Occipital lobe (tissue), 2 donors: ENCODE data around the gene AHSA1. TPM values are rescaled to one million over a fixed set of nuclear protein-coding genes. Genes with fewer than 3 reads are reported as not detected.
"Not testable (repeated sequence)": the region's sequence is repeated elsewhere in the genome, so short reads cannot be mapped to it uniquely, and the experiment has no call there.

Experiments
- DNase-seq: peaks from one replicate; lab custom pipeline; 2025; lab: John Stamatoyannopoulos, UW
- total RNA-seq: library from RNA; depleted of rRNA; stranded (reverse); fragments of >200 nt; gene quantifications from one replicate; pipeline ENCODE4 v1.2.3, GENCODE V29; 2014

Gene AHSA1
- 79.1 TPM for total RNA-seq

DNA sequence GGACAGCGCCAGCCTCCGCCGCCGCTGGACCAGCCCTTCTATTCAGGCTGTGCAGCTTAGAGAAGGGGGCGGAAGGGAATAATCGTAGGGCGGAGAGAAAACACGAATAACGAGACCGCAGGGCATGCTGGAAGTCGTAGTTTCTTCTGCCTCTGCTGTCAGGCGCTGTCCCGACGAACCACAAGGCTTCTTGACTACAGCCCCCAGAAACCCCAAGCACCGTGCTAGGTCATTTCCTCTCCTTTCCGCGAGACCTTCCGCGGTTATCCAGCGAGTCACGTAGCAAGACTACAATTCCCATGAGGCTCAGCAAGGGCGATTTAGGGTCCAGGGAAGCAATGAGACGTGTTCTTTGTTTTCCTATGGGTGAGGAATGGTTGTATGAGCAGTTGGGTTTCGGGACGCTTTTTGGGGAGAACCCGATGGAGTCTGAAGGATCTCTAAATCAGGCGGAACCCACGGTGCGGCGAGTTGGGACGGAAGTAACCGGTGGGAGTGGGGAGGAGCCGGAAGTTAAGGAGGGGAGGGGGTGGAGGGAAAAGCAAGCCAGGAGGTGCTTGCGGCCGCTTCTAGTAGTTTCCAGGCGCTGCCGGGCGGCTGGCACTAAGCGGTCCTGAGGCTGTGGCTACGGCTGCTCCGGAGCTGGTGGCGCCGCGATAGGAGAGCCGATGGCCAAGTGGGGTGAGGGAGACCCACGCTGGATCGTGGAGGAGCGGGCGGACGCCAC, at the start of gene AHSA1, which contains the start of gene VIPAS39:
TSS of gene AHSA1 (plus strand) at position 572 of the 727 bp plus-strand sequence. CDS start at position 669, 97 bp downstream.
TSS of gene VIPAS39 (minus strand) at position 80 of the 727 bp plus-strand sequence. CDS start 3,499 bp downstream, outside the sequence.
- peak; percentile 97 for DNase-seq

DNA sequence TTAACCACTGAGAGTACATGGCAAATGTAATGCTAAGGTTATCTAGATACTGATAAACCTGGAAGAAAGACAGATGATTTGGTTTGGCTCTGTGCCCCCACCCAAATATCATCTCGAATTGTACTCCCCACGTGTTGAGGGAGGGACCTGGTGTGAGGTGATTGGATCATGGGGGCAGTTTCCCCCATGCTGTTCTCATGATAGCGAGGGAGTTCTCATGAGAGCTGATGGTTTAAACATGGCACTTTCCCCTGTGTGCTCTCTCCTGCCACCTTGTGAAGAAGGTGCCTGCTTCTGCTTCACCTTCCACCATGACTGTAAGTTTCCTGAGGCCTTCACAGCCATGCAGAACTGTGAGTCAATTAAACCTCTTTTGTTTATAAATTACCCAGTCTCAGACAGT, 48.8 kb upstream of the AHSA1 start:
- DNase-seq: no peak

DNA sequence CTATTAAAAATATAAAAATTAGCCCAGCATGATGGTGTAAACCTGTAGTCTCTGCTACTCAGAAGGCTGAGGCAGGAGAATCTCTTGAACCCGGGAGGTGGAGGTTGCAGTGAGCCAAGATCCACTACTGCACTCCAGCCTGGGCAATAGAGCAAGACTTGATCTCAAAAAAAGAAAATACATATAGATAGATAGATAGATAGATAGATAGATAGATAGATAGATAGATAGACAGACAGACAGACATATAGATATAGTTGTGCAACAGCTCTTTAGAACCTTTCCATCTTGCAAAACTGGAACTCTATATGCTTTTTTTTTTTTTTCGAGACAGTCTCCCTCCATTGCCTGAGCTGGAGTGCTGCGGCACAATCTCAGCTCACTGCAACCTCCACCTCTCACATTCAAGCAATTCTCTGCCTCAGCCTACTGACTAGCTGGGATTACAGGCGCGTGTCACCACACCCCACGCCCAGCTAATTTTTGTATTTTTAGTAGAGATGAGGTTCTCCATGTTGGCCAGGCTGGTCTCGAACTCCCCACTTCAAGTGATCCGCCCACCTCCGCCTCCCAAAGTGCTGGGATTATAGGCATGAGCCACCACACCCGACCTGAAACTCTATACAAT, 42.4 kb upstream of the AHSA1 start:
- DNase-seq: not testable (repeated sequence)

DNA sequence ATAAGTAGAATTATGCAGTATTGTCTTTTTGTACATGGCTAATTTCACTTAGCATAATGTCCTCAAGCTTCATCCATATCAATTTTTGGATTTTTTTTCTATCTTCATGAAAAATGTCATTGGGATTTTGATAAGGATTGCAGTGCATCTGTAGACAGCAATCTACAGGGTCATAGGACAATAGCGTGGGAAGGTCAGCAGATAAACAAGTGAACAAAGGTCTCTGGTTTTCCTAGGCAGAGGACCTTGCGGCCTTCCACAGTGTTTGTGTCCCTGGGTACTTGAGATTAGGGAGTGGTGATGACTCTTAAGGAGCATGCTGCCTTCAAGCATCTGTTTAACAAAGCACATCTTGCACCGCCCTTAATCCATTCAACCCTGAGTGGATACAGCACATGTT, 41.8 kb upstream of the AHSA1 start:
- DNase-seq: not testable (repeated sequence)

DNA sequence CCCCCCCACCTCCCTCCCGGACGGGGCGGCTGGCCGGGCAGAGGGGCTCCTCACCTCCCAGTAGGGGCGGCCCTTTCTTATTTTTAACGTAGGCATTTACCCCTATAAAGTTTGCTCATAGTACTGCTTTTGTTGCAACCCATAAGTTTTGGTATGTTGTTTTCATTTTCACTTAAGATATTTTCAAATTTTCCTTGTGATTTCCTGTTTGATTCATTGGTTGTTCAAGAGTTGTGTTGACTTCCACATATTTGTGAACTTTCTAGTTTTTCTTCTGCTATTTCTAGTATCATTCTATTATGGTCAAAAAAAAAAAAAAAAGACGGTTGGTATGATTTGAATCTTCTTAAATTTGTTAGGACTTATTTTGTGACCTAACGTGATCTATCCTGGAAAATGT, 41.1 kb upstream of the AHSA1 start:
- DNase-seq: no peak

DNA sequence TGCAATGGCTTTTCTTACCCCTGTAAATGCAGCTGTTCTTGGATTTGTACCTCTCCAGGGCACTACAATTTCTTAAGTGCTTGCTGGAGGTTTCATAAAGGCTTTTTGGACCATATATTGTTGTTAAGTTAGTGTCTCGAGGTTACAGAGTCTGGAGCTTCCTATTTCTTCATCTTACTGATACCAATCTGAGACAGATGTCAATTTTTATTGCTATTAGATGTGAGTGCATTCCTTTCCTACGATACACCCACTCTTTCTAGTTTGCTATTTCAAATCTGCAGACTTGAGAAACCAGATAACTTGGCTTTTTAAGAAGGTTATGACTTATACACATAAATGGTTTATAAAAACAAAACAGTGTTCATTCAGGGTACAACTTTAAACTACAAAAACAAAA, 36.7 kb upstream of the AHSA1 start:
- DNase-seq: no peak

DNA sequence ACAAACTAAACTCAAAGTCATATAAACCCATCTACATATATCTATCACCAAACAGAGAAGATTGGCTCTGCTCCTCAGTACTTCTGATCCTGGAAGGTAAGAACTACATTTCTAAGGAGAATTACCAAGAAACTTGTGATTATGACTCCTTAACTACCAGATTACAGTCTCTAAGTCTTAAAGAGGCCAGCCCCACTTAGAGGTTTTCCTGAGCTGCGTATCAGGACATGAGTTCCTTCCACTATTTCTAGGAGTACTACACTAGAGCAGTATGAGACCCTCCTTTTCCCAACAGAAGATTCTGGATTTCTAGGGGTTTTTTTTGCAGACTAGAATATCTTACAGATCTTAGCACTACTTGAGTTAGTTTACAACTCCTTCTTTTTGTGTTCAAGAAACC, 34.5 kb upstream of the AHSA1 start, which contains the start of gene NOXRED1:
TSS of gene NOXRED1 (minus strand) at position 101 of the 400 bp plus-strand sequence. CDS start 634 bp downstream, outside the sequence.
- no peak for DNase-seq

DNA sequence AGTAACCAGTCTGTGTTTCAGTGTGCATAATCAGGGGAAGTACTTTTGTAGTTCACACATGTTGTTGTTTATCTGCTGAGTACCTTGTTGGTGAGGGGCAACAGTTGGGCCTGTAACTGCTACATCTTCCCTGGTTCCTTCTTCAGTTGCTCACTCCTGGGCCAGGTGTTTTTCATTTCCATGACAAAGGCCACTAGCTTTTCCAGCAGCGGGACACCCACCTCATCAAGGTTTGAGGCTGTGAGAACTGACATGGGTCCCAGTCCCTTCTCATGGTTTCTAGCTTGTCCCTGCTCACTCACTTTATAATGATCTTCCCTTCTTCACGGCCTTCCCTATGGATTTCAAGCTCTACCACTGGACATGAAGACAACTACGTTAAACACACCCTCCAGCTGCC, 33.0 kb upstream of the AHSA1 start:
- no peak for DNase-seq

DNA sequence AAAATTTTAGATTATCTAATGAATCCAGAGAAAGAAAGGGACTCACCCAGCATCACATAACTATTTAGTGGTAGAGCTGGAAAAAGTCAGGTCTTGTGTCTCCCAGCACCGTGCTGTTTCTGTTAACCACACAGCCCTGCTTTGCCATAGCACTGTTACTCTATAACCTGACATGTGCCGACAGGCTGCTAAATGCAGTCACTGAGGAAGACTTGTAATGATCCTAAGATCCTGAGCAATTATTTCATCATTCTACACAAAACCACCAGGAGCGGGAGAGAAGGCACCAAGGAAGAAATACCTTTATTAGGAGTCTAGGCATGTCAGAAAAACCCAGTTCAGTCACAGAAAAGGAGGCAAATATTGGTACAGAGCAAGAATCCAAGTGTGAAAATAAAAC, 31.5 kb upstream of the AHSA1 start:
- no peak for DNase-seq

DNA sequence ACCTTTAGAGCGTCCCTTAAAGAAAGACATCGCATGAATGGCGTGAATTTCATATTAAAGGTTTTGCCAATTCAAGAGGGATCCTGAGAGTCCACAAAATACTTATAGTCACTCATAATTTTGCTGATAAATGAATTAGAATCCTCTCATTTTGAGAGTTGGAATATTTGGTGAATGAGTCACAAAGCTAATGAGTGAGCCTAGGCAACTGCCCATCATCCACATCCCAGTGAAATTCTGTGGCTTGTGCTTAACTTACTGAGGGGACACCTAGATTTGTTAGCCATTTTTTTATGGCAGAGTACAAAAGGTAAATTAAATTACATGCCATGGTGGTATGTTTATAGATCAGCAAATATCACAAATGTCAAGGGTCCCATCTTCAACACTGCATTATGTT, 21.9 kb upstream of the AHSA1 start:
- DNase-seq: no peak

DNA sequence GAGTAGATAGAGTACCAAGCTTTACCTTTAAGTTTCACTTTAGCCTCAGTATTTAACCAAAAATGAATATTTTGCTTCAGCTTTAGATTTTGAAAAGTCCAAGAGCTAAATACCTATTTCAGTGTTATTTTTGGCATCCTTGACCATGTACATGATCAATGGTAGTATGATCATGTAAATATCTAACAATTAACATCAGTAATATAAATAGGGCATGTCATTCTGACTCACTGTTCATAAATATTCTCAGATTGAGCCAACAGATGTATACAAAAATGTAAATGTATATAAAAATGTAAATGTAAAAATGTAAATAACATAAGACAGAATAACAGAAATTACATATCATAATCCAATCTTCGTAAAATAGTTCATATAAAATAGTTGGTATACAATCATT, 19.3 kb upstream of the AHSA1 start:
- no peak for DNase-seq

DNA sequence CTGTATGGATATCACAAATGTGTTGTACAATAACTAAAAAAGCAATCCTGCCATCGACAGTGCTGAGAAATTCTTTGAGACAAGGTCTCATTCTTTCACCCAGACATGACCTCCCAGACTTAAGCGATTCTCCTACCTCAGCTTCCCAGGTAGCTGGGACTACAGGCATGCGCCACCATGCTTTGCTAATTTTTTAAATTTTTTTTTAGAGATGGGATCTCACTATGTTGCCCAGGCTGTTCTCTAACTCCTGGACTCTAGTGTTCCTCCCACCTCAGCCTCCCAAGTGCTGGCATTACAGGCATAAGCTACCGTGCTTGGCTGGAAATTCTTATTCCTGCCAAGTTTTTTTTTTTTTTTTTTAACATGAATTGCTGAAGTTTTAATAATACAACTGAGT, 18.0 kb upstream of the AHSA1 start:
- DNase-seq: no peak

DNA sequence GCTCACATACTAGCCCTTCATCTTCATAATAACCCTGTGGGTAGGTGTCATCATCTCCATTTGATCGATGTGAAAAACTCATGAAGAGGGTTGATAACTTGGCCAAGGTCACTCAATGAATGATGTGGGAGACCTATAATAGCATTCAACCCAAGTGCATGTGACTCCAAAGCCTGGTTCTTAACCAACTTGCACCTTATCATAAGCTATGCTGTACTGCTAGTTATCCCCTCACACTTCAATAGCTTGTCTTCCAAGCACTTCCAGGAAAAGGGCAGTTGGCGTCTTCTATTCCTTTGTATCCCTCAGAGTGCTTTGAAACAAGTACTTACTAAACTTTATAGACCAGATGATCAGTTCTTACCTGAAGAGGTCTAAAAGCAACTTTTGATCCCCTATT, 15.7 kb upstream of the AHSA1 start:
- DNase-seq: no peak

DNA sequence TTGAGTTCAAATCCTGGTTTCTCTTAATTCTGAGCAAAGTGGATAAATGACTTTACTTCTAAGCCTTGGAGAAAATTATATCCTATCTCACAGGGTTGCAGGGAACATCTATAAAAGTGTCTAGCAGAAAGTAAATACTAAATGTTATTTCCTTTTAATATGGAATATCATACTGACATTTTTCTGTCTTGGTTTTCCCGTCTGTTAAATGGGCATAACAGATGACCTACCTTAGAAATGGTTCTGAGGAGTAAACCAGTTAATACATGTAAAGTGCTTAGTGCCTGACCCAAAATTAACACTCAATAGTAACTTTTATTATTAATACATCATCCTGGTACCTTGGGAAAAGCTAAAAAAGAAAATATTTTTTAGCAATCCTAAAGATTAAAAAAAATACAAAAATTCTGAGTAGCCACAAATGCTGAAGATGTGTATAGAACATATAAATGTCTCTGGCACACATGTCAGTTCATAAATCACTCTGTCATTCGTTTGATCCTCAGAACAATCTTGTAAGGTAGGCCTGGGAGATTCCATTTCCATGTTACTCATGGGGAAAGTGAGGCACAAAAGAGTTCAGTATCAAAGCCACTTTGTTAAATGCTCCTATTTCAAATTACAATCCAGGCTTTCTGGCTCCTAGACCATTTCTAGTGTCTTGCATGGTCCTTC, 1.8 kb upstream of the AHSA1 start:
- DNase-seq: no peak

DNA sequence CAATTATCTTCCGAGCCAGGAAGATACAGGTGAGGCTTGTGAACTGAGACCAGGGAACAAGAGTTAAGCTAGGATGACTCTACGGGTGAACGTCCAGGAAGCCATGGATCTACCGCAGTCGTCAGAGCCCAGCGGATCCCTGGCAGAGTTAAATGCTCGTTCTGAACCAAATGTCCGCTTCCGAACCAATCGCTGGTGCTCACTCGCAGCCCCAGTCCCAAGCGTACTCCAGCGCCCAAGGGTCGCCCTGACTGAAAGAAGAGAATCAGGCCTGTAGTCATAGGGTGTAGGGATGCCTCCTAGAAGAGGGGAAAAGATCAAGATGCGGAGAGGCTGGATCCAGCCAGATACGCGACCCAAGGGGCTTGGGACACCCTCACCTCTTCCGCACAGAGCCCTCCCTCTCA, 775 bp upstream of the AHSA1 start:
- no peak for DNase-seq

DNA sequence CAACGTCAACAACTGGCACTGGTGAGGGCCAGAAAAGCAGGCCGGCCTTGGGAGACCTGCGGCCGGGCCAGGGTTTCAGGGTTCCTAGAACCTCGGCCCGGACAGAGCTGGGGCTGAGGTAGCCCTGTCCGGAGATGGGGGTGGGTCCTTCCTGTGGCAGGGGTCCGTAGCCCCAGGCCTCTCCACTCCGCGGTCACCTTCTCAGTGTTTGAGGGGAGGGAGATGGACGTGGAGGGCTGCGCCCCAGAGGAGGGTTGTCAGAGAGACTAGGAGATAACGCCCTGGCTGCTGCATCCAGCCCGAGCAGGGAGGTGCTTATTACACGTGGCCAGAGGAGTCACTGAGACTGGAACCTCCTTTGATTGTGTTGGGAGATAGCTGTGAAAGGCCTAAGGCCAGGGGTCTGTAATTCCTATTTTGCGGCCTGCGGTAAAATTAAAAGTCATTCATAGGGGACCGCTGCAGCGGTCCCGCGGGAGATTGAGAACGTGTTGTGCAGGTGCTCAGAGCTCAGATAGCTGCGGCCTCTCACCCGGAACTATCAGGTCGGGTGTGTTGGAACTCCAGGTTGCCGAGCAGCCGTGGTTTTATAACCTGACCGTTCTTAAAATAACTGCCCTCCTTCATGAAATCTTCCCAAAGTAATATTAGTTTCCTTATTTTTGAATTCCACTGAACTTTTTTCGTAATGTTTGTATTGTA, 507 bp downstream of the AHSA1 start:
- DNase-seq: no peak

DNA sequence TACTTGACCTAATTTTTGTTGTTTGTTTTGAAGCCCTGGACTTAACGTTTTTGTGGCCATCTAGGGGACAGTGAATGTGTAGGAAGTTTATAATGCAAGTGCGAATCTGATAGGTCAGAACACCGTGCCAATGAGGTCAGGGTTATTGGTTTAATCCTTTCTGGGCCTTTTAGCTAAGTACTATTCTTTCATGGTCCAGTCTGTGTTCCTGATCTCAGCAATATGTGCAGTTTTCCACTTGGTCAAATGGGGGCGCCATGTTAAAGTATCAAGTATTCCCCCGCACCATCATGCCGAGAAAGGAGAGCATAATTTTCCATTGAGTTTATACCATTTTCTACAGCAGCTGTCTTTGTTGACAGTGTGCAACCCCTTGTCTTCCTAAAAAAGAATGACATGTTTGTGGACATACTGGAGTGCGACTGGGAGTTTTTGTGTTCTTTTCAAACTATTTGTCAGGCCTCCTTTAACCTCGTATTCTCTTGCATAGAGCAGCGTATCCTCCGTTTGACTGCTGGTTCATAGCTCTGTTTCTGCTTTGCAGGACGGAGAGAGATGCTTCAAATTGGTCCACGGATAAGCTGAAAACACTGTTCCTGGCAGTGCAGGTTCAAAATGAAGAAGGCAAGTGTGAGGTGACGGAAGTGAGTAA, 1.3 kb downstream of the AHSA1 start:
- peak; percentile 26 for DNase-seq

DNA sequence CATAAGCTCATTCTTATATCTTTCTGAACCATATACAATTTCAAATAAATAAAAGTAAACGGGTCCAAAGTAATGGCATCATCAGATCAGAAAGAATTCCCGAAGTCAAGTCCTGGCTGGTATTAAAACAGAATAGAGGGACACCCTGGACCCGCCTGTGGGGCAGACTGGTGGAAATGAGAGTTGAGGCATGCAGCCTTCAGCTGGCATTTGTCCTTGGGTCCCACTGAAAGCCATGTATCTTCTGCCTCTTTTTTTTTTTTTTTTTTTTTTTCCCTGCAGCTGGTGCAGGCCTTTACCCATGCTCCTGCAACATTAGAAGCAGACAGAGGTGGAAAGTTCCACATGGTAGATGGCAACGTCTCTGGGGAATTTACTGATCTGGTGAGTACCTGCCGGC, 9.9 kb downstream of the AHSA1 start:
- no peak for DNase-seq

DNA sequence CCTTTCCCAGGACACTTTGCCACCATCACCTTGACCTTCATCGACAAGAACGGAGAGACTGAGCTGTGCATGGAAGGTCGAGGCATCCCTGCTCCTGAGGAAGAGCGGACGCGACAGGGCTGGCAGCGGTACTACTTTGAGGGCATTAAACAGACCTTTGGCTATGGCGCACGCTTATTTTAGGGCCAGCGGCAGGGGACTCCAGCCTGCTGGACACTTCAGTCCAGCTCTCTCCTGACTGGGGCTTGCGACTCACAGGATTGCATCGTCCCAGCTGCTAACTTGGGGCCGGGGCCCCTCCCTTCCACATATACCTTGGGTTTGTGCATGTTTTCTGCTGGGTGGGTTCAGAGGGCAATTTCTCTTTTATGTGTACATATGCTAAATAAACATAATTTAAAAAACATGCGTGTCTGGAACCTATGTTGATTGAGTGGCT, 11.2 kb downstream of the AHSA1 start:
- DNase-seq: no peak

DNA sequence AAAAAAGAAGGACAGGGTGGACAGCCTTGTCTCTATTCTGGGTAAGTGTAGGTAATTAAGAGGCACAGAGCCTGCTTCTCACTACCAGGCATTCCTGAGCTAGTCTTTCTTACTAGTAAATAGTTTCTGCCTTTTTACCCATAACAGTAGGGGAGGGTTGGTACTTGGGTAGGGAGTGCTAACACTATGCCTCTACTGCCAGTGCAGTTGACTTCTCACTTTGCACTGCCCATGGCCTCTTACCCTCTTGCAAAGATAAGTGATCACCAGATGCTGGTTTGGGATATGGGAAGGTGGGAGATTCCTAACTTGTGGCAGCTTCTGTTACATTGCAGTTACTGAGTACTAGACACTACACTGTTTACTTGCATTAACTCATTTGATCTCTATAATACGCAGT, 11.6 kb downstream of the AHSA1 start:
- DNase-seq: no peak

DNA sequence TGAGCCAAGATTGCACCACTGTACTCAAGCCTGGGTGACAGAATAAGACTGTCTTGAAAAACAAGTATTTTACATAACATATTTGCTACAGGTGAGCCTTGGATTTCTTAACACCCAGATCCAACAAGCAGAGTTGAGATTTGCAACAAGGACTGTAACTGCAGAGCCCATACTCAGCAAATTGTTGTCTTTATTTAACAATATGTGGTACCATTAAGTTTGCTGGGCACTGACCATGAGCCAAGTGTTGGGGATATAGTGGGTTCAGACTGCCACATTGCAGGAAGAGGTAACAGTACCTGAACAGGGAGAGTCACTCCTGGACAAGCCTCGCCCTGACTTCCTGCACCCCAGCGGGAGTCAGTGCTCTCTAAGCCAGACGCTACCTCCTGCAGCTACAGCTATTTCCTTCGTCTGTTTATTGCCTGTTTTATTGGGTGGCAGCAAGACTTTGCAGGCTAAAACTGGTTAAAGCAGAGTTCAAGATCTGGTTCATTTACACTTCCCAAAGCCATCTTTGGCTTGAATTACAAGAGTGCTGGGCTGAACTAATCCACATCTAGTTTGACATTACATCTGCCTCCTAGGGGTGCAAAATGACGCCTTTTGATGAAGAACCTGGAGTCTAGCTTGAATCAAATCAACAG, 12.5 kb downstream of the AHSA1 start:
- DNase-seq: no peak
